ENCODE data around the gene SLC16A12.

DNA sequence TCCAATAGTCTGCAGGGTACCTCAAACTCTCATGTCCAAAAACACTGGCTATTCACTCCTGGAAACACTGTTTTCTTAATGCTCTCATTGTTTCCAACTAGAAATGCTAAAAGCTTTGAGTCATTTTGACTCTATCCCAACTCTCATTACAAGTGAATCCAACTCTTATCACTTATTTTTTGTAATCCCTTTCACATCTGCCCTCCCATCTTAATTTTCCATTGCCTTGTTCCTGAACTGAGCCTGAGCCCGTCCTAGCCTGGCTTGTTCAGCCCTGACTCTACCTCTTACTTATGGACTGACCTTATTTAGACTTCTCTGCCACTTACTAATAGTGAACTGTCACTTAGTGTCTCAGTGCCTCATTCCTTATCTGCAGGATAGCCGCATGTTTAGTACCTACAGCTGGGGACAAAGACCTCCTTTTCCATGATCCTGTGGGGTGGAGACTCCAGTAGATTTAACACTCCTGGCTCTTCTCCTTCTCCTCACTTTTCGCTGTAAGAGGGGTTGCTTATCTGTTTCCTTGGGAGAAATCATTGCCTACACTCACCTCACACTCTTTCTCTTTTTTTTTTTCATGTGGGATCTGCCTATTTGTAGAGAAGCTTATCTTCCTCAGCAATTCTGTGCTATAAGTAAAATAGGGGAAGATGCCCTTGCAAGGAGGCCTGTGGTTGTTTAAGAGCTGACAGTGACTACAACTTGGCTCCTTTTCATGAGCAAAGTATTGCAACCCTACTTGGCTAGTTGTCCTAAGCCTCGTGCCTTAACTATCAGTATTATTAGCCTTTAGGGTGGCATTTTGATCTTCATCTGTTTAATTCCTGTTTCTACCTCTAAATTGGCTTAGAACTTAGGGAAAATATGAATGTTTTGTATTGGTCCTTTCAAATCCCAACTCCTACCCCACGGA, 56.4 kb downstream of the SLC16A12 start:
- TF ChIP-seq CTCF (optimal IDR thresholded peaks at IDR 0.05 in 1 of 3, IDR thresholded peaks at IDR 0.05 in 1 of 3, conservative IDR thresholded peaks at IDR 0.05 in 1 of 3; ENCODE audit: extremely low read depth in 1 of 3, insufficient read depth in 2 of 3, low read length in 3 of 3): no peak
- TF ChIP-seq EZH2 (IDR thresholded peaks at IDR 0.05; ENCODE audit: low read length): no peak

Data from keratinocyte (primary cell).